ENCODE data around the gene ADARB2. TPM values are rescaled to one million over a fixed set of nuclear protein-coding genes. Genes with fewer than 3 reads are reported as not detected.

Gene ADARB2
- total and polyA plus RNA-seq, 2 experiments from 2014 or later: 2.0 to 5.0 TPM

- ATAC-seq (no peak), DNase-seq (ENCODE audit: low spot score) (no peak)
- H3K36me3 Mint-ChIP-seq (ENCODE audit: low read depth): peaks cover 8% of the 10 kb centered on the region; the same call in 2 of the 3 replicates
- H3K27me3 Mint-ChIP-seq (ENCODE audit: insufficient read depth, low read depth, poor library complexity): peaks cover 13% of the 10 kb centered on the region
- peaks cover 9% of the 10 kb centered on the region; the same call in 2 of the 3 replicates for H3K4me1 Mint-ChIP-seq
- Histone ChIP-seq H3K27me3 (ENCODE audit: insufficient read depth) (no peaks in the 10 kb centered on the region), H3K4me2 (no peak overlapping the region), H3K4me3 (no peak overlapping the region), H3K79me2 (replicated peaks; ENCODE audit: insufficient read depth) (no peaks in the 10 kb centered on the region), H3F3A (replicated peaks; ENCODE audit: low read depth) (no peaks in the 10 kb centered on the region), H3K4me1 (ENCODE audit: insufficient read depth) (no peaks in the 10 kb centered on the region), H3K36me3 (ENCODE audit: insufficient read depth) (no peaks in the 10 kb centered on the region), H2AFZ (no peak overlapping the region), H4K20me1 (replicated peaks; ENCODE audit: insufficient read depth) (no peaks in the 10 kb centered on the region), H3K27ac (ENCODE audit: low read depth) (no peak overlapping the region), H3K9me2 (ENCODE audit: insufficient read depth) (no peaks in the 10 kb centered on the region)
- TF ChIP-seq EZH2 (IDR thresholded peaks at IDR 0.05; ENCODE audit: low read depth, unreplicated experiment) (no peak), STAT1 (IDR thresholded peaks at IDR 0.05; ENCODE audit: unreplicated experiment) (no peak), ZNF331 (CRISPR knock-in tag; IDR thresholded peaks at IDR 0.05; ENCODE audit: low read depth) (no peak), POLR2AphosphoS5 (IDR thresholded peaks at IDR 0.05; ENCODE audit: low read depth) (no peak), CTCF (conservative IDR thresholded peaks at IDR 0.05; ENCODE audit: low read depth in 2 of 2) (no peak), ZNF114 (CRISPR knock-in tag; IDR thresholded peaks at IDR 0.05) (no peak), CREB1 (CRISPR knock-in tag; IDR thresholded peaks at IDR 0.05; ENCODE audit: low read depth) (no peak), REST (IDR thresholded peaks at IDR 0.05; ENCODE audit: unreplicated experiment) (no peak), JUNB (IDR thresholded peaks at IDR 0.05; ENCODE audit: unreplicated experiment) (no peak), EZH2phosphoT487 (IDR thresholded peaks at IDR 0.05; ENCODE audit: unreplicated experiment) (no peak), NANOG (IDR thresholded peaks at IDR 0.05; ENCODE audit: borderline replicate concordance) (no peak), ETS1 (IDR thresholded peaks at IDR 0.05) (no peak)
- TF ChIP-seq, protein P1, sequence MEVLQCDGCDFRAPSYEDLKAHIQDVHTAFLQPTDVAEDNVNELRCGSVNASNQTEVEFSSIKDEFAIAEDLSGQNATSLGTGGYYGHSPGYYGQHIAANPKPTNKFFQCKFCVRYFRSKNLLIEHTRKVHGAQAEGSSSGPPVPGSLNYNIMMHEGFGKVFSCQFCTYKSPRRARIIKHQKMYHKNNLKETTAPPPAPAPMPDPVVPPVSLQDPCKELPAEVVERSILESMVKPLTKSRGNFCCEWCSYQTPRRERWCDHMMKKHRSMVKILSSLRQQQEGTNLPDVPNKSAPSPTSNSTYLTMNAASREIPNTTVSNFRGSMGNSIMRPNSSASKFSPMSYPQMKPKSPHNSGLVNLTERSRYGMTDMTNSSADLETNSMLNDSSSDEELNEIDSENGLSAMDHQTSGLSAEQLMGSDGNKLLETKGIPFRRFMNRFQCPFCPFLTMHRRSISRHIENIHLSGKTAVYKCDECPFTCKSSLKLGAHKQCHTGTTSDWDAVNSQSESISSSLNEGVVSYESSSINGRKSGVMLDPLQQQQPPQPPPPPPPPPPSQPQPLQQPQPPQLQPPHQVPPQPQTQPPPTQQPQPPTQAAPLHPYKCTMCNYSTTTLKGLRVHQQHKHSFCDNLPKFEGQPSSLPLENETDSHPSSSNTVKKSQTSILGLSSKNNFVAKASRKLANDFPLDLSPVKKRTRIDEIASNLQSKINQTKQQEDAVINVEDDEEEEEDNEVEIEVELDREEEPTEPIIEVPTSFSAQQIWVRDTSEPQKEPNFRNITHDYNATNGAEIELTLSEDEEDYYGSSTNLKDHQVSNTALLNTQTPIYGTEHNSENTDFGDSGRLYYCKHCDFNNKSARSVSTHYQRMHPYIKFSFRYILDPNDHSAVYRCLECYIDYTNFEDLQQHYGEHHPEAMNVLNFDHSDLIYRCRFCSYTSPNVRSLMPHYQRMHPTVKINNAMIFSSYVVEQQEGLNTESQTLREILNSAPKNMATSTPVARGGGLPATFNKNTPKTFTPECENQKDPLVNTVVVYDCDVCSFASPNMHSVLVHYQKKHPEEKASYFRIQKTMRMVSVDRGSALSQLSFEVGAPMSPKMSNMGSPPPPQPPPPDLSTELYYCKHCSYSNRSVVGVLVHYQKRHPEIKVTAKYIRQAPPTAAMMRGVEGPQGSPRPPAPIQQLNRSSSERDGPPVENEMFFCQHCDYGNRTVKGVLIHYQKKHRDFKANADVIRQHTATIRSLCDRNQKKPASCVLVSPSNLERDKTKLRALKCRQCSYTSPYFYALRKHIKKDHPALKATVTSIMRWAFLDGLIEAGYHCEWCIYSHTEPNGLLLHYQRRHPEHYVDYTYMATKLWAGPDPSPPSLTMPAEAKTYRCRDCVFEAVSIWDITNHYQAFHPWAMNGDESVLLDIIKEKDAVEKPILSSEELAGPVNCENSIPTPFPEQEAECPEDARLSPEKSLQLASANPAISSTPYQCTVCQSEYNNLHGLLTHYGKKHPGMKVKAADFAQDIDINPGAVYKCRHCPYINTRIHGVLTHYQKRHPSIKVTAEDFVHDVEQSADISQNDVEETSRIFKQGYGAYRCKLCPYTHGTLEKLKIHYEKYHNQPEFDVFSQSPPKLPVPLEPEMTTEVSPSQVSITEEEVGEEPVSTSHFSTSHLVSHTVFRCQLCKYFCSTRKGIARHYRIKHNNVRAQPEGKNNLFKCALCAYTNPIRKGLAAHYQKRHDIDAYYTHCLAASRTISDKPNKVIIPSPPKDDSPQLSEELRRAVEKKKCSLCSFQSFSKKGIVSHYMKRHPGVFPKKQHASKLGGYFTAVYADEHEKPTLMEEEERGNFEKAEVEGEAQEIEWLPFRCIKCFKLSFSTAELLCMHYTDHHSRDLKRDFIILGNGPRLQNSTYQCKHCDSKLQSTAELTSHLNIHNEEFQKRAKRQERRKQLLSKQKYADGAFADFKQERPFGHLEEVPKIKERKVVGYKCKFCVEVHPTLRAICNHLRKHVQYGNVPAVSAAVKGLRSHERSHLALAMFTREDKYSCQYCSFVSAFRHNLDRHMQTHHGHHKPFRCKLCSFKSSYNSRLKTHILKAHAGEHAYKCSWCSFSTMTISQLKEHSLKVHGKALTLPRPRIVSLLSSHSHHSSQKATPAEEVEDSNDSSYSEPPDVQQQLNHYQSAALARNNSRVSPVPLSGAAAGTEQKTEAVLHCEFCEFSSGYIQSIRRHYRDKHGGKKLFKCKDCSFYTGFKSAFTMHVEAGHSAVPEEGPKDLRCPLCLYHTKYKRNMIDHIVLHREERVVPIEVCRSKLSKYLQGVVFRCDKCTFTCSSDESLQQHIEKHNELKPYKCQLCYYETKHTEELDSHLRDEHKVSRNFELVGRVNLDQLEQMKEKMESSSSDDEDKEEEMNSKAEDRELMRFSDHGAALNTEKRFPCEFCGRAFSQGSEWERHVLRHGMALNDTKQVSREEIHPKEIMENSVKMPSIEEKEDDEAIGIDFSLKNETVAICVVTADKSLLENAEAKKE (CRISPR knock-in tag; IDR thresholded peaks at IDR 0.05): no peak
- H3K9me3 Mint-ChIP-seq: peaks cover 11% of the 10 kb centered on the region
- H3K4me3 Mint-ChIP-seq: no peak overlapping the region
- H3K27ac Mint-ChIP-seq: no peak overlapping the region
Measured at GRCh38 chr10:1550616-1551015, 186.7 kb downstream of the ADARB2 start.
